ENCODE results near the gene TRIM52.
A peak's percentile ranks its signal among the peaks of the same experiment; 100 is the strongest.
"Not testable (repeated sequence)": the region's sequence is repeated elsewhere in the genome, so short reads cannot be mapped to it uniquely, and the experiment has no call there.

The TRIM52 gene

GRCh38 chr5:181233088-181233800 lies 27.7 kb downstream of the TRIM52 start:
- ATAC-seq = no peak

- no peak for ATAC-seq
Measured at GRCh38 chr5:181232593-181232992, 28.4 kb downstream of the TRIM52 start.

- ATAC-seq = no peak
Measured at GRCh38 chr5:181231432-181231831, 29.5 kb downstream of the TRIM52 start.

DNA sequence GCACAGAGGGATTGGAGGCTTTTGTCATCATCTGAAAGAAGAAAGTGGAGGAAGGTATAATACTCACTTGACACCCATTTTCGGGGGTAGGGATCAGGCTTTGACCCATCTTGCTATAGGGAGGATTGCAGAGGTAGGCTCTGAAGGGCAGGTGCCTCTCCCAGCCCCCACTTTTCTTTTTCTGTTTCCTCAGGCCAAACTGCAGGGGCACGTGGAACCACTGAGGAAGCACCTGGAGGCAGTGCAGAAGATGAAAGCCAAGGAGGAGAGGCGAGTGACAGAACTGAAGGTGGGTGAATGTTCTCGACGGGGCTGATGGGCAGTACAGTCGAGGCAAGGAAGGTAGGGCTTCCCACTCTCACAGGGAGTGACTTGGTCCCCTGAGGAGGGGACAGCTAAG lies 30.4 kb downstream of the TRIM52 start:
- no peak for ATAC-seq

- ATAC-seq = no peak
Measured at GRCh38 chr5:181229996-181230395, 30.9 kb downstream of the TRIM52 start.

DNA sequence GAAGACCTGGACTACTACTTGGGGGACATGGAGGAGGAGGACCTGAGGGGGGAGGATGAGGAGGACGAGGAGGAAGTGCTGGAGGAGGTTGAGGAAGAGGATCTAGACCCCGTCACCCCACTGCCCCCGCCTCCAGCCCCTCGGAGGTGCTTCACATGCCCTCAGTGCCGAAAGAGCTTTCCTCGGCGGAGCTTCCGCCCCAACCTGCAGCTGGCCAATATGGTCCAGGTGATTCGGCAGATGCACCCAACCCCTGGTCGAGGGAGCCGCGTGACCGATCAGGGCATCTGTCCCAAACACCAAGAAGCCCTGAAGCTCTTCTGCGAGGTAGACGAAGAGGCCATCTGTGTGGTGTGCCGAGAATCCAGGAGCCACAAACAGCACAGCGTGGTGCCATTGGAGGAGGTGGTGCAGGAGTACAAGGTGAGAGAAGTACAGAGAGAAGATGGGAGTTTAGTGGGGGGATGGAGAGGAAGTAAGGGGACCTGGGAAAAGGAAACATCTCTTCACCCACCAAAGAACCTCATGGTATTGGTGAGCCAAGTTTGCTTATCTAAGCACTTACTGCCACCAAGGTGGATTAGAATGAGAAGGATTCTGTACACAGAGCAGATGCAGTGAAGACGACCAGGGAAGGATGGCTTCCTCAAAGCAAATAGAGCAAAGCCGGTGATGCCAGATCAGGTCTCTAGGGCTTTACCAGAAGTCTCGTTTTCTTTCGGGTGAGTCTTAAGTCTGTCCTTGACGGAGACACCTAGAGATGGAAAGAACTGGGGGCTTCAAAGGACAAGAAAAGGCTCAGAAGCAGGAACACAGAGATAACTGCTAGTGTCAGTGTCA lies 36.3 kb downstream of the TRIM52 start:
- ATAC-seq = no peak

DNA sequence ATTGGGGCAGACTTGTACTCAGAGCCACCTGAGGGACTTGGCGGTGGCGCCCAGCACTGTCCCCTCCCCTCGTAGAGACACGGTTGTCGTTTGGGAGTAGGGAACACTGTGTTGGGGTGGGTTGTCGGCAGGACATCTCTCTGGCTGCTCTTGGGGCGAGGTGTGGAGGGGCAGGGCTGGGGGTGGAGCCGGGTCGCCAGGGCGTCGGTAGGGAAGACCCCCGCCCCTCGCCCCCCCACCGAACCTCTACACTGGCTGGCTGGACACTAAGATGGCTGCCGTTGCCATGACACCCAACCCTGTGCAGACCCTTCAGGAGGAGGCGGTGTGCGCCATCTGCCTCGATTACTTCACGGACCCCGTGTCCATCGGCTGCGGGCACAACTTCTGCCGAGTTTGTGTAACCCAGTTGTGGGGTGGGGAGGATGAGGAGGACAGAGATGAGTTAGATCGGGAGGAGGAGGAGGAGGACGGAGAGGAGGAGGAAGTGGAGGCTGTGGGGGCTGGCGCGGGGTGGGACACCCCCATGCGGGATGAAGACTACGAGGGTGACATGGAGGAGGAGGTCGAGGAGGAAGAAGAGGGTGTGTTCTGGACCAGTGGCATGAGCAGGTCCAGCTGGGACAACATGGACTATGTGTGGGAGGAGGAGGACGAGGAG lies 37.1 kb downstream of the TRIM52 start:
- ATAC-seq = peak; percentile 0 to 1

GRCh38 chr5:181223058-181223728 lies 37.8 kb downstream of the TRIM52 start, which contains the start of gene TRIM41:
Gene TRIM41, plus strand, starts transcription at chr5:181223281. Its CDS starts 719 bp downstream, at chr5:181224000.
- ATAC-seq = peak; percentile 66 to 70

GRCh38 chr5:181222630-181223057 lies 38.3 kb downstream of the TRIM52 start:
- no peak for ATAC-seq

DNA sequence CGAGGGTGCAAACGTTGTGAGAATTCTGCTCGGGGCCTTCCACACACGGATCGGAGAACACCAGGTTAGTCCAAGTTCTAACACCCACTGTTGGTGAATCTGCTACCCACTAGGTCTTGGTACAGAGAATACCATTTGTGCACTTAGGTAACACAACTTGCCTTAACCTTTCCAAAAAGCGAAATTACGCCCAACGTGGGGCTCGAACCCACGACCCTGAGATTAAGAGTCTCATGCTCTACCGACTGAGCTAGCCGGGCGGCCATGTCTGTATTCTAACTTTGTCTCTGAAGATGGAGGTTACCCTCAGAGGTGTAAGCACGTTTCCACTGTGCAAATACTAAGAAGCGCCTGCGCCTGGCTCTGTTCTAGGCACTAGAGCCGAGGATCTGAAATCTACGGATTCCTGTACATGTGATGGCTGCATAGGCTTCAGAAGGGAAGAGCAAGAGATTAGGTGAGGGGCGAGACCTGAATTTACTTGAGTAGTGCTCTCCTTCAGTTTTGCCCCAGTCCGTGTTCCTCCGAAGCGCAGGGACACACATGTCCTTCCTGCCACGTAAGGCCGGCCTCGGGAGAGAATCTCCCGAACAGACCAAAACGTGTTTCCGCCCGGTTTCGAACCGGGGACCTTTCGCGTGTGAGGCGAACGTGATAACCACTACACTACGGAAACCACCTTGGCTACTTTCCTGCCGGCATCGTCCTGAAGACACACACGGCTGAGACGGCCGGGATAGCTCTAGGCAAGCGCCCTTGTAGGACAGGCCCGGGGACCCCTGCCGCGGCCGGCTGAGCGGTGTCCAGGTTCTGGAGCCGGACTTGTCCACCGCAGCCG lies 38.9 kb downstream of the TRIM52 start:
- peak; percentile 41 to 44 for ATAC-seq

- ATAC-seq = no peak
Measured at GRCh38 chr5:181221105-181221791, 39.7 kb downstream of the TRIM52 start.

- no peak for ATAC-seq
Measured at GRCh38 chr5:181220178-181220515, 40.8 kb downstream of the TRIM52 start.

GRCh38 chr5:181219262-181220177 lies 41.4 kb downstream of the TRIM52 start:
- ATAC-seq = no peak

DNA sequence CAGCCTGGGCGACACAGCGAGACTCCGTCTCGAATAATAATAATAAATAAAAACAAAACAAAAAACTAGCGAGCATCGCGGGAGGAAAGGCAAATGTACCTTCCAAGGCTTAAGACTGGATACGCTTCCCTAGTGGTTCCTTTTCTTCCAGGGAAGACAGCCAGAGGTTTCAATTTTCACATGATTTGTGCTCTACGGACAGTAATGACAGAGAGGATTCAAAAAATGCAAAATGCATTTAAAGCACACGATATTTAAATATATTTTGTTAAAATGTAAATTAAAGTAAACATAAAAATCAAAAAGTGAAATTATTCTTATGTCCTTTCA lies 42.2 kb downstream of the TRIM52 start:
- no peak for ATAC-seq

DNA sequence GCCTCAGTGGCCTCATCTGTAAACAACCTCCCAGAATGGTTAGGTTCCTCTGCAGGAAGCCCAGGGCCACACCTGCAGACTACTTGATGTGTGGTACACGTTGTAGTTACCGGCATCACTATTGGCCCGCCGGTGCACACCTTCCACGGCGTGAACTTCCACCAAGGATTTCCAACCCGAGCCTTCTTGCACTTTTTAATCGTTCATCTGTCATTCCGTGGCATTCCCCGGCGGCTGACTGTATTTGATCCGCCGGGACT lies 43.2 kb downstream of the TRIM52 start:
- ATAC-seq = no peak

GRCh38 chr5:181217111-181217802 lies 43.7 kb downstream of the TRIM52 start:
- ATAC-seq = peak in 1 of 2 donors; percentile 4

DNA sequence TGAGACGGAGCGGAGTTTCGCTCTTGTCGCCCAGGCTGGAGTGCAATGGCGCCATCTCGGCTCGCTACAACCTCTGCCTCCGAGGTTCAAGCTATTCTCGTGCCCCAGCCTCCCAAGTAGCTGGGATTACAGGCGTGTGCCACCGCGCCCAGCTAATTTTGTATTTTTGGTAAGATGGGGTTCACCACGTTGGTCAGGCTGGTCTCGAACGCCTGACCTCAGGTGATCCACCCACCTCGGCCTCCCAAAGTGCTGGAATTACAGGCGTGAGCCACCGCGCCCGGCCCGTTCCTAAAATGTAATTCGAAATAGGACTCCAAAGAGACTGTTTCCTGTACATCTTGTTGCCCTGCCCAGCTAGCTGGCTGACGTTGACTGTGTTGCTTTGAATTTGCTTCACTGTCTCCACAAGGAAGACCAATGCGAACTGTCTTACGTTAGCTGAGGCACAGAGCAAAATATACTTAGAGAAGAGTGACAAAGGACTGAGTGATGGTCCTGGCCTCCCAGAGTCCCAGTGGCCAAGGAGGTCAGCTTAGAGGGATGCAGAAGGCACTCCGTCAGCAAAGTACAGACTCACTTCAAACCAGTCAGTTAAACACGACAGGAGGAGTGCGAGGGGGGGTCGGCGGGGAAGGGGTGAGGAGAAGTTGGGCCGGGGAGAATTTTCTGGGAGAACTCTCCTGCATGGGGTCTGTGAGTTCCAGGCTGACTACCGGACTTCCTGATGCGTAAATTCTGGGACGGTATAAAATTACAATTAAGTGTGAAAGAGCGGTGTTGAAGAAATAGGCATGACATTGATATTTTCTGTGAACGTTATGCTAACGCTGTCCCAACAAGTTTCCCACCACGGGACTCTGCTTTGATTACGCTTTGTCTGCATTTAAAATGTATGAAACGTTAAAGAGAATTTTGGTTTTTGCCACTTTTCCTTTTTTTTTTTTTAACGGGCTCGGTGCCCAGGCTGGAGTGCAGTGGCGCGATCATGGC lies 44.6 kb downstream of the TRIM52 start:
- no peak for ATAC-seq

DNA sequence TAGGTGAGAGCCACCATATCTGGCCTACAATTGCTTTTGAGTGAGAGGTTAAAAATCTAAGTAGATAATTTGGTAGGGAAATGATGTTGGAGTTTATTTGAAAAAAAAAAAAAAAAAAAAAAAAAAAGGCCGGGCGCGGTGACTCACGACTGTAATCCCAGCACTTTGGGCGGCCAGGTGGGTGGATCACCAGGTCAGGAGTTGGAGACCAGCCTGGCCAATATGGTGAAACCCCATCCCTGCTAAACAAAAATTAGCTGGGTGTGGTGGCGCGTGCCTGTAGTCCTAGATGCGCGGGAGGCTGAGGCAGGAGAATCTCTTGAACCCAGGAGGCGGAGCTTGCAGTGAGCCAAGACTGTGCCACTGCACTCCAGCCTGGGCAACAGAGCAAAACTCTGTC lies 46.7 kb downstream of the TRIM52 start:
- not testable (repeated sequence) for ATAC-seq

DNA sequence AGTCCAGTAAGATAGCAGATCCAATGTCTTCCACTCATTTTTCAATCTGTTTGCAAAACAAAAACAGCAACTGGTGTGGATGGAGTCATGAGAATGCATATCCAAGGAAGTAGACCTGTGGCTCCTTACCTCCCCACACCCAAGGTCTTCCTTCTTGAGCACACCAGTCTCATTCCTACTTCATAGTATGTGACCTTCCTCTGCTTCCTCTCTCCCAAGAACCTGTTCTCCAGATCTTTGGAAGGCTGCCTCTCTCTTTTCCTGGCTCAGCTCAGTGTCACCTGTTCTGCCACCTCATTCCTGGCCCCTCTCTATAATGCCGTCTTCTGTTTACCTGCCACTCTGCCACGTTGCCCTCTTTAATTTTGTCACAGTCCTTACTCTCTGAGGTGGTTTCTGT lies 48.0 kb downstream of the TRIM52 start:
- ATAC-seq = no peak
